HepG2 (cell line): ENCODE measurements around the gene SPDYE6.
"Not testable (repeated sequence)": the region's sequence is repeated elsewhere in the genome, so short reads cannot be mapped to it uniquely, and the experiment has no call there.

Source experiments
- TAF1 ChIP-seq: sonication (generic); formaldehyde crosslinking; IDR thresholded peaks from 2 replicates; pipeline ENCODE4 v1.4.0; 2020; ENCODE audit warnings: missing genetic modification reagents
- ZBTB8A ChIP-seq: sonication (generic); formaldehyde crosslinking; IDR thresholded peaks from 2 replicates; pipeline ENCODE4 v1.4.0; 2020; ENCODE audit warnings: mild to moderate bottlenecking, low read depth, missing genetic modification reagents, borderline replicate concordance

DNA sequence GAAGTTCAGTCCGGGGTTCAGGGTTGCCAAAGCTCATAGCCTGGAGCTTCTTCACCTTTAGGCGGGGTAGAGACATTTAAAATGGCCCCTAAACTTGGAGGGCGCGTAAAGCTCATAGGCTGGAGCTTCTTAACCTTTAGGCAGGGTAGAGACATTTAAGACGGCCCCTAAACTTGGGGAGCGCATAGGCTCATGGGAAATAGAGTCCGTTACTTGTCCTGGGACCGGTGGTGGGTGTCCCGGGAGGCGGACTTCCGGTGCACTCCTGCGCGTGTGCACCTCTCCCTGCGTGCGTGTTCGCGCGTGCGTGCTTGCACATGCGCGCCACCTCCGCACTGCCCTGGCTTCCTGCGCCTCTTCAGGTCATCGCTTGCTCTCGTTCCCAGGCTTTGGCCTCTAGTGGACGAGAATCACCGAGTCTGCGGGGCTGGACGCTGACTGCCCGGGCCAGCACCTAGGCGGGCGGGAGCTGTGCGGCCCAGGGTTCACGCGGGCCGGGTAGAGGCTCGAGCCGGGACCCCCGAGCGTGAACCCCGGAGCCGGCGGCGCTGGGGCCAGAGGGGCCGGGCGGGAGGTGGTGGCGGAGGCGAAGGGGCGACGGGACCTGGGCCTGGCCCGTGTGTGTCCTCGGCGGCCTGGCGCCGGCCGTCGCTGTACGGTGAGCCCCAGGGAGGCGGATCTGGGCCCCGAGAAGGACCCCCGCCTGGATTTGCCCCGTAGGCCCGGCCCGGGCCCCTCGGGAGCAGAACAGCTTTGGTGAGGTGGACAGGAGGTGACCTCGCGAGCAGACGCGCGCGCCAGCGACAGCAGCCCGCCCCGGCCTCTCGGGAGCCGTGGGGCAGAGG, 7.5 kb upstream of the SPDYE6 start:
- TF ChIP-seq ZBTB8A (CRISPR knock-in tag) = not testable (repeated sequence)
- peak; percentile 89 for TF ChIP-seq TAF1 (CRISPR knock-in tag)
